HL-60 (cell line): ENCODE data around the gene LSAMP.

Experiments
- DNase-seq, 2 experiments: peaks; one replicate each; pipeline ENCODE4 v3.0.0-alpha.2; 2010 to 2020; ENCODE audit warnings: low read depth in 1 of 2, low spot score in 1 of 2
- H3K27ac ChIP-seq: fragments of 250-450 bp; sonication (Bioruptor Pico); replicated peaks from 2 replicates; pipeline ENCODE4 v1.5.1; 2020; ENCODE audit warnings: mild to moderate bottlenecking, moderate library complexity
- H3K27me3 ChIP-seq: fragments of 250-450 bp; sonication (Bioruptor Pico); 2 replicates; pipeline ENCODE4 v1.5.1; 2021; ENCODE audit warnings: mild to moderate bottlenecking, moderate library complexity; ENCODE audit not compliant: insufficient read depth, poor library complexity, severe bottlenecking
- H3K4me3 ChIP-seq: replicated peaks from 2 replicates; pipeline ENCODE4 v1.5.1; 2011; ENCODE audit warnings: mild to moderate bottlenecking, control low read depth, low read length; ENCODE audit not compliant: insufficient read depth
- GABPA ChIP-seq: IDR thresholded peaks from 2 replicates; pipeline ENCODE4 v1.6.1; 2012; ENCODE audit warnings: low read depth
- POLR2AphosphoS5 ChIP-seq: IDR thresholded peaks from 2 replicates; pipeline ENCODE4 v1.6.1; 2012; ENCODE audit warnings: low read depth
- REST ChIP-seq: IDR thresholded peaks from 2 replicates; pipeline ENCODE4 v1.6.1; 2012; ENCODE audit warnings: low read depth; ENCODE audit not compliant: insufficient replicate concordance
- SPI1 ChIP-seq: IDR thresholded peaks from 2 replicates; pipeline ENCODE4 v1.6.1; 2012; ENCODE audit warnings: low read depth, mild to moderate bottlenecking, borderline replicate concordance
- TF ChIP-seq, protein P1 (sequence below): IDR thresholded peaks from one replicate; pipeline ENCODE4 v1.5.1; 2011; ENCODE audit warnings: low read length, control low read depth, inconsistent platforms; ENCODE audit not compliant: insufficient read depth

LSAMP gene

DNA sequence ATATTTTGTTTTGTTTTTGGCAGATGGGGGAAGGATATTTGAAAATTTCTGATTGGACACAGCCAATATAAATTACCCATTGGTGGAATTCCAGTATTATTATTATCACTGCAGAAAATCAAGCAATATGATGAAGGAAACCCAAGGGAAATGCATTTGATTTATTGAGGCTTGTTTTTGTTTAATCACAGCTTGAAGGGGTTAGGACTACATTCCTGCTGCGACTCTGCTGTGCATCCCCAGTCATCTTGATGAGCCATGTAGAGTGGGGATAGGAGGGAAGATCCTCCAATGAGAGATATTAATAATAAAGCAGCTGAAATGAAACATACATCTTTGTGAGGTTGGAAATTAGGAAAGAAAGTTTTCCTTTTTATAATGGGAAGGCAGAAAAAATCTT lies 613.4 kb downstream of the LSAMP start:
- DNase-seq, result no peak
- H3K27ac ChIP-seq, result no peak overlapping the region
- H3K4me3 ChIP-seq, result no peak overlapping the region
- no peaks in the 10 kb centered on the region for H3K27me3 ChIP-seq
- TF ChIP-seq REST (no peak), GABPA (no peak), POLR2AphosphoS5 (no peak), SPI1 (no peak)
- TF ChIP-seq, protein P1, sequence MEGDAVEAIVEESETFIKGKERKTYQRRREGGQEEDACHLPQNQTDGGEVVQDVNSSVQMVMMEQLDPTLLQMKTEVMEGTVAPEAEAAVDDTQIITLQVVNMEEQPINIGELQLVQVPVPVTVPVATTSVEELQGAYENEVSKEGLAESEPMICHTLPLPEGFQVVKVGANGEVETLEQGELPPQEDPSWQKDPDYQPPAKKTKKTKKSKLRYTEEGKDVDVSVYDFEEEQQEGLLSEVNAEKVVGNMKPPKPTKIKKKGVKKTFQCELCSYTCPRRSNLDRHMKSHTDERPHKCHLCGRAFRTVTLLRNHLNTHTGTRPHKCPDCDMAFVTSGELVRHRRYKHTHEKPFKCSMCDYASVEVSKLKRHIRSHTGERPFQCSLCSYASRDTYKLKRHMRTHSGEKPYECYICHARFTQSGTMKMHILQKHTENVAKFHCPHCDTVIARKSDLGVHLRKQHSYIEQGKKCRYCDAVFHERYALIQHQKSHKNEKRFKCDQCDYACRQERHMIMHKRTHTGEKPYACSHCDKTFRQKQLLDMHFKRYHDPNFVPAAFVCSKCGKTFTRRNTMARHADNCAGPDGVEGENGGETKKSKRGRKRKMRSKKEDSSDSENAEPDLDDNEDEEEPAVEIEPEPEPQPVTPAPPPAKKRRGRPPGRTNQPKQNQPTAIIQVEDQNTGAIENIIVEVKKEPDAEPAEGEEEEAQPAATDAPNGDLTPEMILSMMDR, result no peak

DNA sequence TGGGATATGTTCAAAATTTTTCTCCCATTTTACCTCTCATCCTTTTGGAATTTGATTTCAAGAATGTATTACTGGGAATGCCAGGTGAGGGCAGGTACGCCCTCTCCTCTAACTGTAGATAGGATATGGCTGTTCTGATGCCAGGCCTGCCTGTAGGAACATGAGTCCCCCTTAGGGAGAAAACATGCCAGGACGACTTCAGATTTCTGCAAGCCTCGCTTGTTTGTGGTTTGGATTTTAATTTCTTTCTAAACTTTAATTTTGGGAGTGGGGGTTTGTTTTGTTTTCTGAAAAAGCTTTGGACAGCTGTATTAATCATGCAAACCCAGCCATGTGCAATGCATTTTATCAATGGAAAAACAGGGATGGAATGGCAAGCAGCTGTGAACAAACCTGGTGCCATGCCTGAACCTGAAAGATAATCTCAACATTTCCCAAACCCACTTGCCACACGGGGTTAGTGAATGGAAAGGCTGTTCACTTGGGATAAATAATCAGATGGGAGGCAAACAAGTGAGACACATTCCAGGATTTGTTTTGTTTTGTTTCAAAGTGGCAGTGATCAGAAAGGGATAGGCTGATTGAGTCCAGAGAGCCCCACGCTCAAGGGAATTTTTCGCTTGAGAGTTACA lies 614.4 kb downstream of the LSAMP start:
- TF ChIP-seq POLR2AphosphoS5 (no peak), SPI1 (no peak), REST (no peak), GABPA (no peak)
- TF ChIP-seq, protein P1, result no peak
- no peak for DNase-seq
- Histone ChIP-seq H3K27ac (no peak overlapping the region), H3K27me3 (no peaks in the 10 kb centered on the region), H3K4me3 (no peak overlapping the region)

DNA sequence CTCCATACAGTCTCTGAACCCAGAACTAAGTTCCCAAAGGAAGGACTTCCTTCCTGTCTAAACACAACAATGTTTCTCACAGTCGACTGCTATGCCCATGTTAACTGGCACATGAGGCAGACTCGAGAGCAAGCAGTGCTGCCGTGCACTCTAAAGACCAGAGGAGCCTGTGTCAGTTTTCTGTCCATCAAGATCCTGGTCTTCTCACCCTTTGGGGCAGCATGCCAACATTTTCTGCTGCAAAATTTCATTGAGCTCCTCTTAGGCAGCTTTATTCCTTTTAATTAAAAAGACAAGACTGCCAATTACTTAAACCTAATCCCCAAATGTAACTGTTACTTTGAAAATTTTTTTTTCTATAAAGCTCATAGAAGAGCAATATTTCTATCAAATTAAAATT lies 616.9 kb downstream of the LSAMP start:
- no peak for DNase-seq
- no peak overlapping the region for H3K27ac ChIP-seq
- TF ChIP-seq SPI1 (no peak), REST (no peak), POLR2AphosphoS5 (no peak), GABPA (no peak)
- TF ChIP-seq, protein P1, result no peak
- H3K4me3 ChIP-seq, result no peak overlapping the region
- H3K27me3 ChIP-seq, result no peaks in the 10 kb centered on the region
